WTC11 (cell line): ENCODE results near the gene MTFP1. TPM values are rescaled to one million over a fixed set of nuclear protein-coding genes. Genes with fewer than 3 reads are reported as not detected.
A peak's percentile ranks its signal among the peaks of the same experiment; 100 is the strongest.

Experiments used
- ATAC-seq: fragments of 200-7000 bp; cut with Tn5 transposase; 2 replicates; pipeline ENCODE4 v1.10.0; 2021; ENCODE audit warnings: mild to moderate bottlenecking, moderate library complexity
- CTCF ChIA-PET: fragments of 300-600 bp; sonication (Branson Sonifier 250); formaldehyde crosslinking; loops from one replicate; lab custom pipeline; 2021; ENCODE audit warnings: antibody characterized with exemption; lab: Charles Lee
- POLR2A ChIA-PET: fragments of 350-600 bp; sonication (Branson Sonifier 250); formaldehyde crosslinking; loops from one replicate; lab custom pipeline; 2021; ENCODE audit warnings: antibody characterized with exemption; lab: Charles Lee
- DNase-seq: peaks from one replicate; pipeline ENCODE4 v3.0.0; 2021; ENCODE audit warnings: low spot score
- H3K27ac Mint-ChIP-seq: 2 replicates; pipeline ENCODE4 v1.8.0; 2021; ENCODE audit warnings: mixed read lengths
- H3K27me3 Mint-ChIP-seq: 2 replicates; pipeline ENCODE4 v1.8.0; 2021; ENCODE audit warnings: low read depth, mild to moderate bottlenecking, moderate library complexity, mixed read lengths
- H3K36me3 Mint-ChIP-seq: 2 replicates; pipeline ENCODE4 v1.8.0; 2021; ENCODE audit warnings: mixed read lengths
- H3K4me1 Mint-ChIP-seq: 2 replicates; pipeline ENCODE4 v1.8.0; 2022; ENCODE audit warnings: mixed read lengths
- H3K4me3 Mint-ChIP-seq: 2 replicates; pipeline ENCODE4 v1.8.0; 2021; ENCODE audit warnings: mild to moderate bottlenecking, moderate library complexity, mixed read lengths
- H3K9me3 Mint-ChIP-seq: 2 replicates; pipeline ENCODE4 v1.8.0; 2021; ENCODE audit warnings: mixed read lengths
- ELF4 ChIP-seq: sonication (generic); formaldehyde crosslinking; IDR thresholded peaks from 2 replicates; pipeline ENCODE4 v1.8.1; 2022; ENCODE audit warnings: low read depth, mild to moderate bottlenecking, moderate library complexity, missing genetic modification reagents
- EMX1 ChIP-seq: fragments of 250-450 bp; sonication (Bioruptor Pico); IDR thresholded peaks from 2 replicates; pipeline ENCODE4 v1.8.0; 2021; ENCODE audit warnings: mild to moderate bottlenecking
- ESRRA ChIP-seq: sonication (generic); formaldehyde crosslinking; IDR thresholded peaks from 2 replicates; pipeline ENCODE4 v1.8.1; 2022; ENCODE audit warnings: mild to moderate bottlenecking, missing genetic modification reagents, borderline replicate concordance
- ETV6 ChIP-seq: sonication (generic); formaldehyde crosslinking; IDR thresholded peaks from 2 replicates; pipeline ENCODE4 v1.8.1; 2022; ENCODE audit warnings: mild to moderate bottlenecking, missing genetic modification reagents
- FOXP1 ChIP-seq: sonication (generic); formaldehyde crosslinking; IDR thresholded peaks from 2 replicates; pipeline ENCODE4 v1.8.0; 2022; ENCODE audit warnings: missing genetic modification reagents, mild to moderate bottlenecking, moderate library complexity, borderline replicate concordance
- HMGA2 ChIP-seq: fragments of 250-450 bp; sonication (Bioruptor Pico); IDR thresholded peaks from 2 replicates; pipeline ENCODE4 v1.4.0; 2021; ENCODE audit warnings: mild to moderate bottlenecking, moderate library complexity
- IRF2 ChIP-seq: sonication (generic); formaldehyde crosslinking; IDR thresholded peaks from 2 replicates; pipeline ENCODE4 v1.8.0; 2022; ENCODE audit warnings: low read depth, missing genetic modification reagents, borderline replicate concordance
- JUN ChIP-seq: sonication (generic); formaldehyde crosslinking; IDR thresholded peaks from 2 replicates; pipeline ENCODE4 v1.8.0; 2023; ENCODE audit warnings: mild to moderate bottlenecking, missing genetic modification reagents
- NFYB ChIP-seq: sonication (generic); formaldehyde crosslinking; conservative IDR thresholded peaks from 2 replicates; pipeline ENCODE4 v1.8.0; 2022; ENCODE audit warnings: low read depth, missing genetic modification reagents
- NR1H2 ChIP-seq: sonication (generic); formaldehyde crosslinking; IDR thresholded peaks from 2 replicates; pipeline ENCODE4 v1.9.0; 2021; ENCODE audit warnings: mild to moderate bottlenecking, moderate library complexity, missing genetic modification reagents
- NR3C1 ChIP-seq: sonication (generic); formaldehyde crosslinking; conservative IDR thresholded peaks from 2 replicates; pipeline ENCODE4 v1.8.1; 2023; ENCODE audit warnings: low read depth, mild to moderate bottlenecking, missing genetic modification reagents
- OVOL2 ChIP-seq: fragments of 250-450 bp; sonication (Bioruptor Pico); IDR thresholded peaks from 2 replicates; pipeline ENCODE4 v1.9.0; 2021; ENCODE audit warnings: mild to moderate bottlenecking, borderline replicate concordance
- SOX15 ChIP-seq: fragments of 250-450 bp; sonication (Bioruptor Pico); IDR thresholded peaks from 2 replicates; pipeline ENCODE4 v1.9.0; 2021; ENCODE audit warnings: mild to moderate bottlenecking
- ZNF219 ChIP-seq: sonication (generic); formaldehyde crosslinking; IDR thresholded peaks from 2 replicates; pipeline ENCODE4 v1.8.0; 2023; ENCODE audit warnings: missing genetic modification reagents, mild to moderate bottlenecking, borderline replicate concordance
- ZNF317 ChIP-seq: sonication (generic); formaldehyde crosslinking; IDR thresholded peaks from 2 replicates; pipeline ENCODE4 v1.8.1; 2023; ENCODE audit warnings: low read depth, mild to moderate bottlenecking, moderate library complexity, missing genetic modification reagents, borderline replicate concordance
- ZNF671 ChIP-seq: fragments of 250-450 bp; sonication (Bioruptor Pico); IDR thresholded peaks from 2 replicates; pipeline ENCODE4 v1.8.0; 2021; ENCODE audit warnings: mild to moderate bottlenecking
- total RNA-seq: library from RNA; stranded (reverse); gene quantifications from 3 replicates; pipeline ENCODE4 v1.2.3, GENCODE V29; 2021
- TF ChIP-seq, protein P1 (sequence below): sonication (generic); formaldehyde crosslinking; IDR thresholded peaks from 2 replicates; pipeline ENCODE4 v1.8.0; 2022; ENCODE audit warnings: mild to moderate bottlenecking, missing genetic modification reagents
- TF ChIP-seq, protein P2 (sequence below): fragments of 250-450 bp; sonication (Bioruptor Pico); IDR thresholded peaks from 2 replicates; pipeline ENCODE4 v2.1.2; 2022; ENCODE audit warnings: mild to moderate bottlenecking, moderate library complexity
- TF ChIP-seq, protein P3 (sequence below): sonication (generic); formaldehyde crosslinking; IDR thresholded peaks from 2 replicates; pipeline ENCODE4 v1.8.0; 2023; ENCODE audit warnings: missing genetic modification reagents
- TF ChIP-seq, protein P4 (sequence below): sonication (generic); formaldehyde crosslinking; conservative IDR thresholded peaks from 2 replicates; pipeline ENCODE4 v1.8.1; 2022; ENCODE audit warnings: mild to moderate bottlenecking, missing genetic modification reagents
- TF ChIP-seq, protein P5 (sequence below): fragments of 250-450 bp; sonication (Bioruptor Pico); conservative IDR thresholded peaks from 2 replicates; pipeline ENCODE4 v1.9.0; 2021; ENCODE audit warnings: mild to moderate bottlenecking
- TF ChIP-seq, protein P6 (sequence below): sonication (generic); formaldehyde crosslinking; IDR thresholded peaks from 2 replicates; pipeline ENCODE4 v1.8.1; 2023; ENCODE audit warnings: mild to moderate bottlenecking, missing genetic modification reagents
- TF ChIP-seq, protein P7 (sequence below): sonication (generic); formaldehyde crosslinking; IDR thresholded peaks from 2 replicates; pipeline ENCODE4 v1.8.1; 2023; ENCODE audit warnings: mild to moderate bottlenecking, missing genetic modification reagents, moderate library complexity
- TF ChIP-seq, protein P8 (sequence below): sonication (generic); formaldehyde crosslinking; IDR thresholded peaks from 2 replicates; pipeline ENCODE4 v1.8.1; 2023; ENCODE audit warnings: mild to moderate bottlenecking, moderate library complexity, missing genetic modification reagents

MTFP1 gene
- total RNA-seq, 1 experiment from 2014 or later: 75.0 TPM

DNA sequence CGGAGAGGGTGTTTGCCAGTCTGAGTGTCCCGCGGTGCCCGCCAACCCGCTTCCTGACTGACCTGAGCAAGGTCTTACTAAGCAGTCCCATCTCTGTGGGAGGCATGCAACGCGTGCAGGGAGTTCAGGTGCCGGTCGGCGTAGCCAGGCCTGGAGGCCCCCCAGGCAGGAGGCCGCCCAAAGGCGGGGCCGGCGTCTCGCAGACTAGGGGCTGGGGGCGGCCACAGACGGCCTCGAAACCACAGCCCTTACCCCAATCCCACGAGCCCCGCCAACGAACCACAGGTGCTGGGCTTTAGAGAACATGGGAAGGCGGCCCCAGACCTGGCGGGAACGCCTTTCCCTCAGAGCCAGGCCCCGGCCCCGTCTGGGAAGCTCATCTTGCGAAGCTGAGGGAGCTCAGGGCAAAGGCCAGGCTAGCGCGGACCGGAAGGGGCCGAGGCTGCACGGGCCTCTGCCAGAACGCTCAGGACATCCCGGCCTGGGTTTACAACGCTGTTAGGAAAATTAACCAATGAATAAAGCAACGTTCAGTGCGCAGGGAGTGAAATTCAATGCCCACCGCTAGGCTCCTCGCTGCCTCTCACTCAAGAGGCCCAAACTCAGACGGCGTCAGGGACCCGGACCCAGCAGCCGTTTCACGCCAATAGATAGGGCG lies 2.1 kb upstream of the MTFP1 start (continued):
- TF ChIP-seq, protein P1, sequence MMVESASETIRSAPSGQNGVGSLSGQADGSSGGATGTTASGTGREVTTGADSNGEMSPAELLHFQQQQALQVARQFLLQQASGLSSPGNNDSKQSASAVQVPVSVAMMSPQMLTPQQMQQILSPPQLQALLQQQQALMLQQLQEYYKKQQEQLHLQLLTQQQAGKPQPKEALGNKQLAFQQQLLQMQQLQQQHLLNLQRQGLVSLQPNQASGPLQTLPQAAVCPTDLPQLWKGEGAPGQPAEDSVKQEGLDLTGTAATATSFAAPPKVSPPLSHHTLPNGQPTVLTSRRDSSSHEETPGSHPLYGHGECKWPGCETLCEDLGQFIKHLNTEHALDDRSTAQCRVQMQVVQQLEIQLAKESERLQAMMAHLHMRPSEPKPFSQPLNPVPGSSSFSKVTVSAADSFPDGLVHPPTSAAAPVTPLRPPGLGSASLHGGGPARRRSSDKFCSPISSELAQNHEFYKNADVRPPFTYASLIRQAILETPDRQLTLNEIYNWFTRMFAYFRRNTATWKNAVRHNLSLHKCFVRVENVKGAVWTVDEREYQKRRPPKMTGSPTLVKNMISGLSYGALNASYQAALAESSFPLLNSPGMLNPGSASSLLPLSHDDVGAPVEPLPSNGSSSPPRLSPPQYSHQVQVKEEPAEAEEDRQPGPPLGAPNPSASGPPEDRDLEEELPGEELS (CRISPR knock-in tag): no peak
- TF ChIP-seq, protein P2, sequence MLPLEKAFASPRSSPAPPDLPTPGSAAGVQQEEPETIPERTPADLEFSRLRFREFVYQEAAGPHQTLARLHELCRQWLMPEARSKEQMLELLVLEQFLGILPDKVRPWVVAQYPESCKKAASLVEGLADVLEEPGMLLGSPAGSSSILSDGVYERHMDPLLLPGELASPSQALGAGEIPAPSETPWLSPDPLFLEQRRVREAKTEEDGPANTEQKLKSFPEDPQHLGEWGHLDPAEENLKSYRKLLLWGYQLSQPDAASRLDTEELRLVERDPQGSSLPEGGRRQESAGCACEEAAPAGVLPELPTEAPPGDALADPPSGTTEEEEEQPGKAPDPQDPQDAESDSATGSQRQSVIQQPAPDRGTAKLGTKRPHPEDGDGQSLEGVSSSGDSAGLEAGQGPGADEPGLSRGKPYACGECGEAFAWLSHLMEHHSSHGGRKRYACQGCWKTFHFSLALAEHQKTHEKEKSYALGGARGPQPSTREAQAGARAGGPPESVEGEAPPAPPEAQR (CRISPR knock-in tag): no peak
- TF ChIP-seq EMX1 (CRISPR knock-in tag) (no peak), ZNF671 (CRISPR knock-in tag) (no peak), NR1H2 (CRISPR knock-in tag) (no peak), ELF4 (CRISPR knock-in tag) (no peak), JUN (0 out of 2 replicates have a peak, but pooled peaks have one; percentile 47), HMGA2 (no peak), ZNF219 (CRISPR knock-in tag) (no peak), ZNF317 (no peak), NR3C1 (CRISPR knock-in tag) (no peak), OVOL2 (CRISPR knock-in tag) (no peak), IRF2 (CRISPR knock-in tag) (no peak)
- TF ChIP-seq, protein P3, sequence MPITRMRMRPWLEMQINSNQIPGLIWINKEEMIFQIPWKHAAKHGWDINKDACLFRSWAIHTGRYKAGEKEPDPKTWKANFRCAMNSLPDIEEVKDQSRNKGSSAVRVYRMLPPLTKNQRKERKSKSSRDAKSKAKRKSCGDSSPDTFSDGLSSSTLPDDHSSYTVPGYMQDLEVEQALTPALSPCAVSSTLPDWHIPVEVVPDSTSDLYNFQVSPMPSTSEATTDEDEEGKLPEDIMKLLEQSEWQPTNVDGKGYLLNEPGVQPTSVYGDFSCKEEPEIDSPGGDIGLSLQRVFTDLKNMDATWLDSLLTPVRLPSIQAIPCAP (CRISPR knock-in tag): no peak
- TF ChIP-seq, protein P4, sequence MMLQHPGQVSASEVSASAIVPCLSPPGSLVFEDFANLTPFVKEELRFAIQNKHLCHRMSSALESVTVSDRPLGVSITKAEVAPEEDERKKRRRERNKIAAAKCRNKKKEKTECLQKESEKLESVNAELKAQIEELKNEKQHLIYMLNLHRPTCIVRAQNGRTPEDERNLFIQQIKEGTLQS (CRISPR knock-in tag): no peak
- TF ChIP-seq, all 79 proteins: peak for 15

DNA sequence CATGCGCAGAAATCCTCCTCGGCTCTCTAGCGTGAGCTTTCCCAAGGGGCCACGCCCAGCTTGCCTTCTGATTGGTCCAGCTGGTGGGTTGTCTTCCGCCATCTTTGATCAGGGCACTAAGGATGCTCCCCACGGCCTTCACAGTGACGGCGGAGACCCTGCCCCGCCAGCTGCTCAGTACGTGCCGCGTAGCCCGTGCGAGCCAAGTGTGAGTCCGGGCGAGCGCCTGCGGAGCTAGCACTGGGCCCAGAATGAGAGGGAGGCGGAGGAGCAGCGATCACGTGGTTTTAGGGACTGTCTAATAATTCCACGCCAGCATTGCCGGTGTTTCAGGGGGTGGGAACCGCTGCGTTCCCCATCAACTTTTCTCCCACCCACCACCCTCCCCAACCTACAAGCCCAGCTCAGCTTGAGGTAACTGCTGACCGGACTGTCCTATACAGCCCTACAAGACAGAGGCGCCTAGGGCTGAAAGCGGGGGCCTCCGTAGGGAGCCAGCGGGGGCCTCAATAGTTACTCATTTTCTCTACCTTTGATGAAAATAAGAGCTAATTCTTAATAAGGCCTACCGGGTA lies 1.5 kb upstream of the MTFP1 start:
- Mint-ChIP-seq H3K27ac (peak overlapping the region; percentile 99), H3K27me3 (no peaks in the 10 kb centered on the region; the same call in 1 of the 2 replicates)
- TF ChIP-seq NFYB (CRISPR knock-in tag) (peak; percentile 75), ZNF219 (CRISPR knock-in tag) (no peak), ETV6 (no peak; the same call in 1 of the 2 replicates), ESRRA (CRISPR knock-in tag) (no peak), NR1H2 (CRISPR knock-in tag) (no peak), FOXP1 (CRISPR knock-in tag) (no peak), SOX15 (no peak)
- TF ChIP-seq, protein P5, sequence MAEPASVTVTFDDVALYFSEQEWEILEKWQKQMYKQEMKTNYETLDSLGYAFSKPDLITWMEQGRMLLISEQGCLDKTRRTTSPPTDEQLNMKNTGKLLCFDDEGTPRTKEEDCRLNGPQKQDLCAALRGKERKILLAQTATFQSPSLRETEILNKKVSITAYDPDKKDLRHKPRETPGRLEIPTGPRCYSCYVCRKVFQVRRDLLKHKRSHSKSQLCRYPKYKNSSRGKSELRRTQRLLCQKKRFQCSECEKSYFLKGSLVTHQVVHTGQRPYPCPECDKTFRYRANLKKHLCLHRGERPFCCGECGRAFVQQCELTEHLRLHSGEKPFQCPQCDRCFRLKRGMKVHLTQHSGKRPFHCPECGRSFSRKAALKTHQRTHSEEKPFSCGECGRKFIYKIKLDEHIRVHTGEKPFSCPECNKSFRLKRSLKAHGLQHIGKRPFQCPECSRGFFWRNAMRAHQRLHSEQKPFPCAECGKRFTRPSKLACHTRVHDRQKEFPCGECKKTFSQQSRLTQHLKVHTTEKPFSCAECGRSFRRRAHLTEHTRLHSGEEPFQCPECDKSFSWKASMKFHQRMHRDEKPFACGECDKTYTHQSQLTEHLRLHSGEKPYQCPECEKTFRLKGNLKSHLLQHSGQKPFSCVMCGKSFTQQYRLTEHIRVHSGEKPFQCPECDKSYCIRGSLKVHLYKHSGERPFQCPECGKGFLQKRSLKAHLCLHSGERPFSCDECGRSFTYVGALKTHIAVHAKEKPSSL (CRISPR knock-in tag): no peak
- TF ChIP-seq, protein P6, sequence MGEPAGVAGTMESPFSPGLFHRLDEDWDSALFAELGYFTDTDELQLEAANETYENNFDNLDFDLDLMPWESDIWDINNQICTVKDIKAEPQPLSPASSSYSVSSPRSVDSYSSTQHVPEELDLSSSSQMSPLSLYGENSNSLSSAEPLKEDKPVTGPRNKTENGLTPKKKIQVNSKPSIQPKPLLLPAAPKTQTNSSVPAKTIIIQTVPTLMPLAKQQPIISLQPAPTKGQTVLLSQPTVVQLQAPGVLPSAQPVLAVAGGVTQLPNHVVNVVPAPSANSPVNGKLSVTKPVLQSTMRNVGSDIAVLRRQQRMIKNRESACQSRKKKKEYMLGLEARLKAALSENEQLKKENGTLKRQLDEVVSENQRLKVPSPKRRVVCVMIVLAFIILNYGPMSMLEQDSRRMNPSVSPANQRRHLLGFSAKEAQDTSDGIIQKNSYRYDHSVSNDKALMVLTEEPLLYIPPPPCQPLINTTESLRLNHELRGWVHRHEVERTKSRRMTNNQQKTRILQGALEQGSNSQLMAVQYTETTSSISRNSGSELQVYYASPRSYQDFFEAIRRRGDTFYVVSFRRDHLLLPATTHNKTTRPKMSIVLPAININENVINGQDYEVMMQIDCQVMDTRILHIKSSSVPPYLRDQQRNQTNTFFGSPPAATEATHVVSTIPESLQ (CRISPR knock-in tag): no peak
- TF ChIP-seq, protein P7, sequence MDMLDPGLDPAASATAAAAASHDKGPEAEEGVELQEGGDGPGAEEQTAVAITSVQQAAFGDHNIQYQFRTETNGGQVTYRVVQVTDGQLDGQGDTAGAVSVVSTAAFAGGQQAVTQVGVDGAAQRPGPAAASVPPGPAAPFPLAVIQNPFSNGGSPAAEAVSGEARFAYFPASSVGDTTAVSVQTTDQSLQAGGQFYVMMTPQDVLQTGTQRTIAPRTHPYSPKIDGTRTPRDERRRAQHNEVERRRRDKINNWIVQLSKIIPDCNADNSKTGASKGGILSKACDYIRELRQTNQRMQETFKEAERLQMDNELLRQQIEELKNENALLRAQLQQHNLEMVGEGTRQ (CRISPR knock-in tag): peak; percentile 96
- TF ChIP-seq, protein P8, sequence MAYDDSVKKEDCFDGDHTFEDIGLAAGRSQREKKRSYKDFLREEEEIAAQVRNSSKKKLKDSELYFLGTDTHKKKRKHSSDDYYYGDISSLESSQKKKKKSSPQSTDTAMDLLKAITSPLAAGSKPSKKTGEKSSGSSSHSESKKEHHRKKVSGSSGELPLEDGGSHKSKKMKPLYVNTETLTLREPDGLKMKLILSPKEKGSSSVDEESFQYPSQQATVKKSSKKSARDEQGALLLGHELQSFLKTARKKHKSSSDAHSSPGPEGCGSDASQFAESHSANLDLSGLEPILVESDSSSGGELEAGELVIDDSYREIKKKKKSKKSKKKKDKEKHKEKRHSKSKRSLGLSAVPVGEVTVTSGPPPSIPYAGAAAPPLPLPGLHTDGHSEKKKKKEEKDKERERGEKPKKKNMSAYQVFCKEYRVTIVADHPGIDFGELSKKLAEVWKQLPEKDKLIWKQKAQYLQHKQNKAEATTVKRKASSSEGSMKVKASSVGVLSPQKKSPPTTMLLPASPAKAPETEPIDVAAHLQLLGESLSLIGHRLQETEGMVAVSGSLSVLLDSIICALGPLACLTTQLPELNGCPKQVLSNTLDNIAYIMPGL (CRISPR knock-in tag): 0 out of 2 replicates have a peak, but pooled peaks have one; percentile 31

More for the DNA sequence above, 1.5 kb upstream of the MTFP1 start:
- POLR2A ChIA-PET: interaction anchor here (0.6 to 3.2 kb wide), 11 partner anchors 11 to 337 kb away, joined by 3 to 35 read pairs (median 6); partner anchors contain the start of genes CCDC157, RNF215, SEC14L2 and SF3A1
- peaks cover 34% of the 10 kb centered on the region for H3K36me3 Mint-ChIP-seq
- CTCF ChIA-PET: interaction anchor here (0.5 to 6.3 kb wide), 27 partner anchors 11 to 804 kb away, joined by 3 to 149 read pairs (median 4); partner anchors contain the start of genes CASTOR1, CCDC157, RNF215 and SEC14L2
- peak; percentile 98 for DNase-seq
- peak; percentile 78 for ATAC-seq
- peaks cover 32% of the 10 kb centered on the region for H3K4me1 Mint-ChIP-seq
- H3K9me3 Mint-ChIP-seq: no peaks in the 10 kb centered on the region
- peak overlapping the region; percentile 83 for H3K4me3 Mint-ChIP-seq
